Keratinocyte (primary cell): ENCODE measurements around the gene STARD5.

Experiments
- EZH2 ChIP-seq: IDR thresholded peaks from one replicate; pipeline ENCODE4 v1.6.1; 2012; ENCODE audit warnings: inconsistent platforms, mild to moderate bottlenecking, low read length, moderate library complexity
- TF ChIP-seq, protein P1 (sequence below), 3 experiments: IDR thresholded peaks in 1 of 3; conservative IDR thresholded peaks in 1 of 3; optimal IDR thresholded peaks in 1 of 3; 2 replicates in 2 of 3; 3 replicates in 1 of 3; pipeline versions ENCODE3 to v1.5.1; 2011; ENCODE audit warnings: low read length in 3 of 3, mild to moderate bottlenecking in 3 of 3, moderate library complexity in 2 of 3, control low read depth in 1 of 3, inconsistent platforms in 1 of 3; ENCODE audit not compliant: insufficient read depth in 2 of 3; ENCODE audit errors: extremely low read depth in 1 of 3

DNA sequence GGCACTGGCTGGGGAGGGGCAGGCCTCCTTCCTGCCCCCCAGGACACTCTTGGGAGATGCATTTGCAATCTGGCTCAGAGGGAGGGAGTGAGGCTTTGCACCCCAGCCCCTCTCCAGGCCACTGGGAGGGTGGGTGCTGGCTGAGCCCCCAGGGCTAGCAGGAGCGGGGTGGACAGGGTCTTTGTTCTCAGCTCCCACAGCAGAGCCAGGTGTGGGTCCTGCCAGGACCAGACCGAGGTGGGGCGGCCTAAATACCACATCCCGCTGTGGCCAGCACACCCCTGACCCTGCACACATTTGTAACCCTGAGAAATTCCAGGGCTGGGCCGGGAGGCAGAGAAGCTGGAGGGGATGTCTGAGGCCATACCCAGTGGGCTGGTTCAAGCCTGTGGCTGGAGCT is 41.0 kb downstream of the STARD5 start:
- TF ChIP-seq, protein P1, sequence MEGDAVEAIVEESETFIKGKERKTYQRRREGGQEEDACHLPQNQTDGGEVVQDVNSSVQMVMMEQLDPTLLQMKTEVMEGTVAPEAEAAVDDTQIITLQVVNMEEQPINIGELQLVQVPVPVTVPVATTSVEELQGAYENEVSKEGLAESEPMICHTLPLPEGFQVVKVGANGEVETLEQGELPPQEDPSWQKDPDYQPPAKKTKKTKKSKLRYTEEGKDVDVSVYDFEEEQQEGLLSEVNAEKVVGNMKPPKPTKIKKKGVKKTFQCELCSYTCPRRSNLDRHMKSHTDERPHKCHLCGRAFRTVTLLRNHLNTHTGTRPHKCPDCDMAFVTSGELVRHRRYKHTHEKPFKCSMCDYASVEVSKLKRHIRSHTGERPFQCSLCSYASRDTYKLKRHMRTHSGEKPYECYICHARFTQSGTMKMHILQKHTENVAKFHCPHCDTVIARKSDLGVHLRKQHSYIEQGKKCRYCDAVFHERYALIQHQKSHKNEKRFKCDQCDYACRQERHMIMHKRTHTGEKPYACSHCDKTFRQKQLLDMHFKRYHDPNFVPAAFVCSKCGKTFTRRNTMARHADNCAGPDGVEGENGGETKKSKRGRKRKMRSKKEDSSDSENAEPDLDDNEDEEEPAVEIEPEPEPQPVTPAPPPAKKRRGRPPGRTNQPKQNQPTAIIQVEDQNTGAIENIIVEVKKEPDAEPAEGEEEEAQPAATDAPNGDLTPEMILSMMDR (optimal IDR thresholded peaks at IDR 0.05 in 1 of 3, IDR thresholded peaks at IDR 0.05 in 1 of 3, conservative IDR thresholded peaks at IDR 0.05 in 1 of 3; ENCODE audit: extremely low read depth in 1 of 3, insufficient read depth in 2 of 3, low read length in 3 of 3): no peak
- TF ChIP-seq EZH2: no peak
